RCC 7860 (cell line): ENCODE results near the gene SLC10A6.
"Not testable (repeated sequence)": the region's sequence is repeated elsewhere in the genome, so short reads cannot be mapped to it uniquely, and the experiment has no call there.

Experiments used
- DNase-seq: peaks from one replicate; pipeline ENCODE4 v3.0.0-alpha.2; 2015; ENCODE audit warnings: low spot score
- FAIRE-seq: peaks from 2 replicates; lab custom pipeline; 2012; peaks lifted over from hg19 to GRCh38; lab: Jason Lieb, UNC

SLC10A6 gene

GRCh38 chr4:86848732-86849619 is at the start of gene SLC10A6:
Gene SLC10A6 (minus strand): TSS chr4:86849384. CDS start chr4:86849115, 269 bp downstream.
- DNase-seq (no peak), FAIRE-seq (no peak)

- no peak for DNase-seq
Measured at GRCh38 chr4:86898562-86898961, 49.4 kb upstream of the SLC10A6 start.

DNA sequence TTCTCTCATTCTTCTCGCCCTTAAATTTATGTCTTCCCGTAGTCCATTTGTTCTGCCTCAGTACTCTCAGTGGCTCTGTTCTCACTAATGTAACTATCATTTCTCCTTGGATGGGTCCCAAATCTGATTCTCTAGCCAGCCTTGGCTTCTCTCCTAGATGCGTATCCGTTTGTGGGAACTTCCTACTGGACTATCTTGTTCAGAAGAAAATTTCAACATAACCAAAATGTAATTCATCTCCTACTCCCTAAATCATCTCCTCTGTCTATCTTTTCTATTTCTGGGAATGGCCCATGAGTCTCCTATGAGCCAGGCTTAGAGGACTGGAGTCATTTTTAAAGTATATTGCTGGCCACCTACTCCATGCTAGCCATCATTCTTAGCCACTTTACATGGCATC is 47.4 kb upstream of the SLC10A6 start:
- no peak for FAIRE-seq
- DNase-seq, result no peak

More at GRCh38 chr4:86898562-86898961, 49.4 kb upstream of the SLC10A6 start:
- no peak for FAIRE-seq

GRCh38 chr4:86895692-86896488 is 46.7 kb upstream of the SLC10A6 start:
- peak; percentile 62 for DNase-seq
- peak; percentile 86 for FAIRE-seq

DNA sequence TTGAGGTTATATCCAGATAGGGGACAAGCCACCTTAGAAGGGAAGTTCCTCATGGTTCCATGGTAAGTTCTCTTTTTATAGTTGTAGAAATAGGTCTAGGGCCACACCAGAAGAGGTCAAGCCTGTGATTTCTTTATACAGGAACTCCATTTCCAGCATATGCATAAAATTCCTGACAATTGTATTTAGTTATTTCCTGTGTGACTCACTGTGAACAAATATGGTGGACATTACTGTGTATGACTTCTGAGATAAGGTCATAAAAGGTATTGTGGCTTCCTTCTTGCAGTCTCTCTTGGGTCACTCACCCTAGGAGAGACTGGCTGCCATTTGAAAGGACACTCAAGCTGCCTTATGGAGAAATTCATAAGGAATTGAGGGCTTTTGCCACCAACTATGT is 45.3 kb upstream of the SLC10A6 start:
- no peak for FAIRE-seq

GRCh38 chr4:86893136-86893535 is 44.0 kb upstream of the SLC10A6 start:
- DNase-seq (no peak), FAIRE-seq (no peak)

More for the DNA sequence above, 45.3 kb upstream of the SLC10A6 start:
- DNase-seq, result peak; percentile 69

- FAIRE-seq (no peak), DNase-seq (no peak)
Measured at GRCh38 chr4:86892636-86892960, 43.4 kb upstream of the SLC10A6 start.

DNA sequence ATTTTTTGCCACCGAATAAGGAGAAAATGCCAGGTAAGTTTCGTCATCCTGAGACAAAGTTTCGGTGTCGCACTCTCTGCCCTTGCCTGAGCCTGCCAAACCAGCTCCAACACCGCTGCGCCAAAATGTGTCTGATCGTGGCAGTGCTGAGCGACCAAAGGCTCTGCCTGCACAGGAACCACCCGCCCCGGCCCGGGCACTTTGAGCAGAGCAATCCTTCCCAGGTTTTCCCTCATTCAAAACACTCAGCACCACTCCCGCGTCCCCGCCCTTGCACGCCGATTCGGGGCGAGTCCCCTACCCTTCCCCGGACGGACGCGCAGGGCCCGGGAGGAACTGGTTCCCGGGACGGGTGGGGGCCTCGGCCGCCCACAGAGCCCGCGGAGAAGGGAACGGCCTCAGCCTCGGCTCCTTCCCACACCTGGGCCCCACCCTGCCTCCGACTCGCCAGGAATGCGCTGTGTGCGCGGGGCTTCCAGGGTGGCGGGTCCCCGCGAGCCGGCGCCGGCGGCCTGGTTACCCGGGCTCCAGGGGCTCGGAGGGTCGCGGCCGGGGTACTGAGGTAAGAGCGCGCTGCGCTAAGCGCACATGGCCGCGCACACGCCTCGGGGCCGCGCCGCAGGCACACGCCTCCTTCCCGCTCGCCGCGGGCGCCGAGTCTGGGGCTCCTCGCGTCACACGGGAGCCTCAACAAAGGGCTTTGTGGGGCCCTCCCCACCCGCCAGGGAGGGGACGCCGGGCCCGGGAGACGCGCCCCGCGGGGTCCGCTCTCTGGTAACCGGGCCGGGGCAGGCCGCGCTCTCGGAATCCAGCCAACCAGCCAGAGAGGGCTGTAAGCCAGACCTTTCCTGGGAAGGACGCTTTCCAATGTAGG is 42.8 kb upstream of the SLC10A6 start, which contains the start of gene C4orf36:
TSS of gene C4orf36 (minus strand) at position 661 of the 874 bp plus-strand sequence. CDS start 902 bp downstream, outside the sequence.
- DNase-seq (peak; percentile 53), FAIRE-seq (no peak)

GRCh38 chr4:86890790-86891189 is 41.6 kb upstream of the SLC10A6 start:
- no peak for DNase-seq
- FAIRE-seq, result no peak

DNA sequence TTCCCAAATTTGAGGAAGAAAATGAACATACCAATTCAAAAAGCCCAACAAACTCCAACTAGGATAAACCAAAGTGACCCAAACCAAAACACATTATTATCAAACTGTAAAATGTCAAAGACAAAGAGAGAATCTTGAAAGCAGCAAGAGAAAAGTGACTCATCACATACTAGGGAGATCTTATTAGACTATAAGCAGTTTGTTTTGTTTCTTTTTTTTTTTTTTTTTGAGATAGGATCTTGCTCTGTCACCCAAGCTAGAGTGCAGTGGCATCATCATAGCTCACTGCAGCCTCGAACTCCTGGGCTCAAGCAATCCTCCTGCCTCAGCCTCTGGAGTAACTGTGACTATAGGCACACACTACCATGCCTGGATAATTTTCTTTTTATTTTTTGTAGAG is 30.5 kb upstream of the SLC10A6 start:
- DNase-seq (no peak), FAIRE-seq (no peak)

DNA sequence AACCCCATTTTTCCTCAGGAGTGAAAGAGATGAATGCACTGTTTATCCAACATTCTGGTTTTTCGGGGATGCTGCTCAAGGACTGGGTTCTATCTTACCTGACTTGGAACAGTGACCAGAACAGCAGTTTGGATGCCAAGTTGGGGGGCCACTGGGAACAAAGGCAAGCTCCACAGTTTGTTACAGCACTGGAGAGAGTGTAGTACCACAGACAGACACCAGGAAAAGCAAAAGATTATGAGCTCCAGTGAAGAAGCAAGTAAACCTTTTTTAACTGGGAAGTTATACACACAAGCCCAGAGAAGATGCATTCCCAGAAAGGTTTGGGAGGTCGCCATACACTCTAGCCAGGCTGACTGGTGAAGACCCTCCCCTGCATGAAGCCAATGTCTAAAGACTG is 29.5 kb upstream of the SLC10A6 start:
- FAIRE-seq, result no peak
- DNase-seq, result no peak

DNA sequence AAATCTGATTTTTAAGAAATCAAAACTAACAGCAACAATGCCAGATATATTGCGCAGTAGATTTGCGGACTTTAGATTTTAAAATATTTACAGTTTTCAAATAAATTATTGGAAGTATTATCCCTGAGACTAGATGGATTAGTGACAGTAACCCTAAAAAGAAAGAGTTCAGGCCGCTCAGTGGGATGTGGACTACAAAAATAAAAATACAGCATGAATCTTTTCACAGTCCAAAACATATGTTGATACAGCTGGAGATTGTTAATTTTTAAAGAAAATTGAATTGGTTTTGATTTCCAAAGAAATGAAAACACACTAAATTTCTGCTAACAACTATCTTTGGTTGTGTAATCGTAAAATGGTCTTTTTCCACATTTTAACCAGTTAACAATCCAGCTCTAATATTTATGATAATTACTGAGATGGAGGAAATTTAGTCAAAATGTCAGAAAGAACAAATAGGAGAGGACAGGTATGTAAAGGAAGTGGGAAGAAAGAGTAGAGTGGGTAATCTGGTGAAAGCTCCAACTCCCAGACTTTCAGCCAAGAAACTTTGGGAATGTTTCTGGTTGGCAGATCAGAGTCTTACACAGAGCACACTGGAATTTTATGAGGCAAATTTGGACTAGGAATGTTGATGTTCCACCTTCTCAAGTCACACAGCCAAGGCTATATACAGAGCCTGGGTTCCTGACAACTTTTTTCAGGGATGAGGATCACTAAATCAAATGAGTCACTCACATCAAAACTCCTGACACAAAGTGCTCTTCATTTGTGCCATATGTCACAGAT is 27.9 kb upstream of the SLC10A6 start:
- DNase-seq (no peak), FAIRE-seq (no peak)

DNA sequence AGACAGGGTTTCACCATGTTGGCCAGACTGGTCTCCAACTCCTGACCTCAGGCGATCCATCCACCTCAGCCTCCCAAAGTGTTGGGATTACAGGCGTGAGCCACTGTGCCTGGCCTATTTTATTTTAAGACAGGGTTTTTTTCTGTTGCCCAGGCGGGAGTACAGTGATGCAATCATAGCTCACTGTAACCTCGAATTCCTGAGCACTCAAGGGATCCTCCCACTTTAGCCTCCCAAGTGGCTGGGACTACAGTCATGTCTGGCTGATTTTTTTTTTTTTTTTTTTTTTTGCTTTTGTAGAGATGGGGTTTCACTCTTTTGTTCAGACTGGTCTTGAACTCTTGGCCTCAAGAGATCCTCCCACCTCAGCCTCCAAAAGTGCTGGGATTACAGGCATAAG is 26.3 kb upstream of the SLC10A6 start:
- not testable (repeated sequence) for FAIRE-seq, DNase-seq

GRCh38 chr4:86872135-86872534 is 23.0 kb upstream of the SLC10A6 start:
- FAIRE-seq, result no peak
- DNase-seq, result no peak

DNA sequence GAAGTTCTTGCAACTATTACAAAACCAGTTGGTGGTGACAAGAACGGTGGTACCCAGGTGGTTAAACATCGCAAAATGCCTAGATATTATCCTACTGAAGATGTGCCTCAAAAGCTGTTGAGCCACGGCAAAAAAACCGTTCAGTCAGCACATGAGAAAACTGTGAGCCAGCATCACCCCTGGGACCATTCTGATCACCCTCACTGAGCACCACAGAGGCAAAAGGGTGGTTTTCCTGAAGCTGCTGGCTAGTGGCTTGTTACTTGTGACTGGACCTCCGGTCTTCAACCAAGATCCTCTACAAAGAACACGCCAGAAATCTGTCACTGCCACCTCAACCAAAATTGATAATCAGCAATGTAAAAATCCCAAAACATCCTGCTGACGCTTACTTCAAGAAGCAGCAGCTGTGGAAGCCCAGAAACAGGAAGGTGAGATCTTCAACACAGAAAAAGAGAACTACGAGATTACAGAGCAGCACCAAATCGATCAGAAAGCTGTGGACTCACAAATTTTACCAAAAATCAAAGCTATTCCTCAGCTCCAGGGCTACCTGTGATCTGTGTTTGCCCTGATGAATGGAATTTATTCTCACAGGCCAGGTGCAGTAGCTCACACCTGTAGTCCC is 21.4 kb upstream of the SLC10A6 start:
- FAIRE-seq, result no peak
- DNase-seq, result no peak

DNA sequence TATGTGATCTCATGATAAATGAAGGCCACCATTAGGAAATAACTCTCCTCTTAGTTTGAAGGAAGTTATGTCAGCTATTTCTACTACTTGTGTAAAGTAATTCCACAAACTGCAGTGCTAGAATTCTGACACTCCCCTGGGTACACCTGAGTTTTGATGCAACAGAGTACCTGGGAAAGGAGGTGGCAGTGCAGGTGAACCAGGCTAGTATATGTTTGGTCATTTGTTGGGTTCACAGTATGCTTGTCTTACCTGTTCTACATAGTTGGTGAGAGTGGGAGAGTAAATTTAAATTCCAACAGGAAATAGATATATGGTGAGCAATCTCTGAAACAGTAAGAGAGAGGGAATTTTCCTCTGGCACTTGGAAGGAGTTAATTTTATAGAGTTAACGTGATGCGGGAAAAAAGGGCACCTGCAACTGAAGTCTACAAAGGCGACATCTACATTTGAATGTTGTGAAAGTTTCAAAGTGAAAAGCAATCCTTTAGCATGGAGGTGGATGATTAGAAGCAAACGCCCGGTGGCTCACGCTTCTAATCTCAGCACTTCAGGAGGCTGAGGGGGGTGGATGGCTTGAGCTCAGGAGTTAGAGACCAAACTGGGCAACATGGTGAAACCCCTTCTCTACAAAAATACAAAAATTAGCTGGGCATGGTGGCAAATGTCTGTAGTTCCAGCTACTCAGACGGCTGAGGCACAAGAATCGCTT is 8.3 kb upstream of the SLC10A6 start:
- FAIRE-seq (no peak), DNase-seq (no peak)

GRCh38 chr4:86856896-86857295 is 7.7 kb upstream of the SLC10A6 start:
- no peak for DNase-seq
- no peak for FAIRE-seq

DNA sequence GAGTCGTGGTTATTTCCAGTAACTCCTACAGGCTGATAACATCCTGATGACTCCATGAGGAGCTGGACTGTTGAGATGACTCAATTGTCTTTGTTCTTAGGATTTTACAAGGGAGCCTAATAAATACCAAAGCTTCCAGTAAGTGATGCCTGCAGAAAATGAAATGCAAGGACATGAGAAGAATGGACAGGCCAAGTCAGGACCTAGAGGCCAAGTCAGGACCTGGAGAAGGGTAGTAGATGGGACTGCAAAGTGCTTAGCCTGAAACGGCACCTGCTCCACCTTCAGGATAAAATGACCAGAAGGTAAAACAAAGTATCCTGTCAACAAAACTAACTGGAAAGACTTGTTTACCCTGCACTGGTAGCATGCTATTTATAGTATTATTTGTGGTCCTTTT is 6.4 kb upstream of the SLC10A6 start:
- DNase-seq, result no peak
- no peak for FAIRE-seq

GRCh38 chr4:86853209-86853608 is 4.0 kb upstream of the SLC10A6 start:
- FAIRE-seq (no peak), DNase-seq (no peak)
